MM.1S (cell line): Measurements from ENCODE around the gene GNG13.

Source experiments
- DNase-seq: peaks from one replicate; pipeline ENCODE4 v3.0.0-alpha.2; 2015
- H2AFZ ChIP-seq: fragments of 300-600 bp; sonication (generic); 2 replicates; pipeline ENCODE4 v1.6.0; 2016; ENCODE audit warnings: antibody characterized with exemption, low read length
- H3F3A ChIP-seq: fragments of 300-600 bp; sonication (generic); 2 replicates; pipeline ENCODE4 v1.6.1; 2016; ENCODE audit warnings: mild to moderate bottlenecking, antibody characterized with exemption, low read length, moderate library complexity, mixed read lengths; ENCODE audit not compliant: insufficient read depth
- H3K27ac ChIP-seq: fragments of 300-600 bp; sonication (generic); 2 replicates; pipeline ENCODE4 v1.5.1; 2016; ENCODE audit warnings: mild to moderate bottlenecking, low read length
- H3K27me3 ChIP-seq: fragments of 300-600 bp; sonication (generic); replicated peaks from 2 replicates; pipeline ENCODE4 v1.6.0; 2016; ENCODE audit warnings: low read length; ENCODE audit not compliant: insufficient read depth
- H3K36me3 ChIP-seq: fragments of 300-600 bp; sonication (generic); replicated peaks from 2 replicates; pipeline ENCODE4 v1.6.1; 2016; ENCODE audit warnings: mild to moderate bottlenecking, low read length, mixed read lengths; ENCODE audit not compliant: insufficient read depth
- H3K4me1 ChIP-seq: fragments of 300-600 bp; sonication (generic); 2 replicates; pipeline ENCODE4 v1.6.1; 2016; ENCODE audit warnings: low read length, mixed read lengths
- H3K4me2 ChIP-seq: fragments of 300-600 bp; sonication (generic); 2 replicates; pipeline ENCODE4 v1.6.0; 2016; ENCODE audit warnings: low read depth, low read length
- H3K4me3 ChIP-seq: fragments of 300-600 bp; sonication (generic); 2 replicates; pipeline ENCODE4 v1.5.1; 2016; ENCODE audit warnings: low read length, mixed read lengths
- H3K79me2 ChIP-seq: fragments of 300-600 bp; sonication (generic); 2 replicates; pipeline ENCODE4 v1.6.1; 2016; ENCODE audit warnings: mixed run types, low read length, mixed read lengths
- H3K9ac ChIP-seq: fragments of 300-600 bp; sonication (generic); 2 replicates; pipeline ENCODE4 v1.6.1; 2016; ENCODE audit warnings: low read length, mixed read lengths
- H3K9me2 ChIP-seq: fragments of 300-600 bp; sonication (generic); replicated peaks from 2 replicates; pipeline ENCODE4 v1.6.1; 2016; ENCODE audit warnings: mild to moderate bottlenecking, low read length, mixed read lengths; ENCODE audit not compliant: insufficient read depth
- H3K9me3 ChIP-seq: fragments of 300-600 bp; sonication (generic); replicated peaks from 2 replicates; pipeline ENCODE4 v1.6.1; 2016; ENCODE audit warnings: mild to moderate bottlenecking, low read length, mixed read lengths; ENCODE audit not compliant: insufficient read depth
- H4K20me1 ChIP-seq: fragments of 300-600 bp; sonication (generic); 2 replicates; pipeline ENCODE4 v1.6.1; 2016; ENCODE audit warnings: mild to moderate bottlenecking, low read length, moderate library complexity, mixed read lengths; ENCODE audit not compliant: insufficient read depth
- CTCF ChIP-seq: fragments of 300-600 bp; sonication (generic); IDR thresholded peaks from 2 replicates; pipeline ENCODE4 v1.5.1; 2016; ENCODE audit warnings: antibody characterized with exemption, low read length, mixed read lengths
- EZH2 ChIP-seq: fragments of 300-600 bp; sonication (generic); optimal IDR thresholded peaks from 2 replicates; pipeline ENCODE3; 2017; ENCODE audit warnings: low read depth, mild to moderate bottlenecking, antibody characterized with exemption, low read length, mixed read lengths
- EZH2phosphoT487 ChIP-seq: fragments of 300-600 bp; sonication (generic); IDR thresholded peaks from 2 replicates; pipeline ENCODE4 v1.6.1; 2018; ENCODE audit warnings: antibody characterized with exemption, low read length

The GNG13 gene

DNA sequence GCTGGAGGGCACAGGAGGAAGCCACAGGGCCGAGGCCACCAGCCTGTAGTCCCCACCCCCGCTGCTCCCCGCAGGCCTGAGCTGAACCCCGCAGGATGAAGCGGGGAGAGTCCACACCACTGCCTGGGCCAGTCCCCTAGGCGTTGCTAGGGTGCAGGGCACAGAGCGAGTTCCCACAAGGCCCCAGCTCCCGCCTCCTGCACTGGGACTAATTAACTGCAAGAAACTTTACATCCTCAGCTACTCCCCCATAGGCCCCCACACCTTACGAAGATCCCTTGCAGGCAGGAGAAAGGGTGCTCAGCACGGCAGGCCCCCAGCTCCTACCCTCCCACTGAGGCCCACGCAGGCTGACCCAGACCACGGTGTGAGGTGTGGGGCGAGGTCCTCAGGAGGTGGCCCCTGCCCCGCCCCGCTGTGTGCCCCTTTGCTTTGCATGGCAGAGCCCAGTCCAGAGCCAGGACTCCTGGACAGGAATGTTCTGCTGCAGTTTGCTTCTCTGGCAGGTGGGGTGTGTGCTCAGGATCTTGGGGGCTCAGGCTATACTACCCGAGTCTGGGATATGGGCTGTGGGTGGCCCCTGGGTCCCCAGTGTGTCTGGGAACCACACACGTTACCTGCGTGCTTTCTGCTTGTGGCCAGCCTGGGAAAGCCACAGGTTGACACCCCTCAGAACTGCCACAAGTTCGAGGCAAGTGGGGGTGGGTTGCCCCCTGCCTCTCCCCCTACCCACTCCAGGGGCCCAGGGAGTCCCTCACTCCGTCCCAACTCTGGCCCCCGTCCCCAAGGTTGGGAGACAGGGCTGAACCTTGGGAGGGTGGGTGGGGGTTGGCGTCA lies 1.2 kb downstream of the GNG13 start:
- Histone ChIP-seq H3K79me2 (no peaks in the 10 kb centered on the region), H3K27me3 (peaks cover 12% of the 10 kb centered on the region; the same call in 1 of the 2 replicates), H3F3A (no peaks in the 10 kb centered on the region), H4K20me1 (no peaks in the 10 kb centered on the region), H3K9ac (no peak overlapping the region), H3K4me3 (no peak overlapping the region), H3K9me3 (no peaks in the 10 kb centered on the region), H3K27ac (no peak overlapping the region), H2AFZ (no peak overlapping the region), H3K4me1 (no peaks in the 10 kb centered on the region), H3K36me3 (no peaks in the 10 kb centered on the region), H3K9me2 (no peaks in the 10 kb centered on the region), H3K4me2 (no peak overlapping the region)
- no peak for TF ChIP-seq EZH2
- no peak for TF ChIP-seq CTCF
- no peak for TF ChIP-seq EZH2phosphoT487
- DNase-seq: no peak

DNA sequence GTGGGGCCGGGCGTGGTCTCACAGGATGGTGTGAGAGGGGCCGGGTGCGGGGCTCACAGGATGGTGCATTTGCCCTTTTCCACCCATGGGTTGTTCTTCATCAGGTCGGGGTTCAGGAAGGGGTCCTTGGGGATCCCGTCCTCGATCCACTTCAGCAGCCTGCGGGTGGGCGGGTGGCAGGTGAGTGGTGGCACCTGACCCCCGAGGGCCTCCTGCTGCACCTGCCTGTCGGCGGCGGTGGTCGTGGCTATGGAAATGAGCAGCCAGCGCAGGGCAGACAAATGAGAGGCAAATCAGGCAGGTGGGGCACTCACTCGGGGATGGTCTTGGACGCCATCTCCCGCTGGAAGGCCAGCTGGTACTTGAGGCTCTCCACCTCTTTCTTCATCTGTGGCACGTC lies 1.9 kb downstream of the GNG13 start:
- Histone ChIP-seq H3K27ac (no peak overlapping the region), H3F3A (no peaks in the 10 kb centered on the region), H3K4me3 (no peak overlapping the region), H3K79me2 (no peaks in the 10 kb centered on the region), H4K20me1 (no peaks in the 10 kb centered on the region), H3K27me3 (peaks cover 12% of the 10 kb centered on the region; the same call in 1 of the 2 replicates), H2AFZ (no peak overlapping the region), H3K36me3 (no peaks in the 10 kb centered on the region), H3K9me2 (no peaks in the 10 kb centered on the region), H3K4me1 (no peaks in the 10 kb centered on the region), H3K9ac (no peak overlapping the region), H3K4me2 (no peak overlapping the region), H3K9me3 (no peaks in the 10 kb centered on the region)
- TF ChIP-seq EZH2phosphoT487: no peak
- no peak for TF ChIP-seq CTCF
- TF ChIP-seq EZH2: no peak
- DNase-seq: no peak

DNA sequence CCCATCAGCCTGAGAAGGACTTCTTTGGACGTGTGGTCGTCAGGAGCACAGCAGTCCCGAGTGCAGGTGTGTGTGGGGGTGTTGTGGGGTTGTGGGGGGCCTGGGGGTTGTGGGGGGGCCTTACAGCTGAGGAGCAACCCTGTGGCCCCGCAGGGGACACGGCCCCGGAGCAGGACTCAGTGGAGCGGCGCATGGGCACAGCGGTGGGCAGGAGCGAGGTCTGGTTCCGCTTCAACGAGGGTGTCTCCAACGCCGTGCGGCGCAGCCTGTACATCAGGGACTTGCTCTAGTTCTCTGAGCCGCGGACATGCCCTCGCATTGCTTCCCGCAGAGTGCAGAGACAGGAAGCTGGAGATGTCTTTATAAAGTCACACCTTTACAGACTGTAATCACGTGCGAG lies 2.8 kb downstream of the GNG13 start:
- Histone ChIP-seq H2AFZ (no peak overlapping the region), H3K4me2 (no peak overlapping the region), H3K36me3 (no peaks in the 10 kb centered on the region), H3K27ac (no peak overlapping the region), H3K9me2 (no peaks in the 10 kb centered on the region), H3F3A (no peaks in the 10 kb centered on the region), H3K27me3 (peaks cover 12% of the 10 kb centered on the region; the same call in 1 of the 2 replicates), H3K4me1 (no peaks in the 10 kb centered on the region), H3K79me2 (no peaks in the 10 kb centered on the region), H3K9me3 (no peaks in the 10 kb centered on the region), H3K4me3 (no peak overlapping the region), H4K20me1 (no peaks in the 10 kb centered on the region), H3K9ac (no peak overlapping the region)
- no peak for DNase-seq
- no peak for TF ChIP-seq EZH2phosphoT487
- no peak for TF ChIP-seq EZH2
- no peak for TF ChIP-seq CTCF
